Spleen (tissue), 11 donors: ENCODE data around the gene RAB3GAP1. TPM values are rescaled to one million over a fixed set of nuclear protein-coding genes. Genes with fewer than 3 reads are reported as not detected.

Source experiments
- DNase-seq: peaks from one replicate; pipeline ENCODE4 v3.0.0-alpha.2; 2020
- H3K27ac ChIP-seq, 8 donors: fragments of 200-600 bp; sonication (generic) in 7 of 8; 1 replicate in 4 of 8; 2 replicates in 4 of 8; pipeline versions ENCODE4 v1.5.0 to v1.8.0; 2016 to 2021; ENCODE audit warnings: inconsistent platforms in 4 of 8, mild to moderate bottlenecking in 4 of 8, moderate library complexity in 1 of 8
- H3K27me3 ChIP-seq, 7 donors: fragments of 200-600 bp; sonication (generic) in 6 of 7; replicated peaks in 1 of 7; 1 replicate in 4 of 7; 2 replicates in 3 of 7; pipeline versions ENCODE4 v1.5.0 to v1.8.0; 2016 to 2021; ENCODE audit warnings: inconsistent platforms in 3 of 7, mild to moderate bottlenecking in 1 of 7
- H3K36me3 ChIP-seq, 6 donors: fragments of 200-600 bp; sonication (generic) in 5 of 6; 1 replicate in 4 of 6; 2 replicates in 2 of 6; pipeline versions ENCODE4 v1.5.0 to v1.8.0; 2016 to 2021; ENCODE audit warnings: inconsistent platforms in 2 of 6
- H3K4me1 ChIP-seq, 6 donors: fragments of 200-600 bp; sonication (generic) in 5 of 6; 1 replicate in 3 of 6; 2 replicates in 3 of 6; pipeline versions ENCODE4 v1.5.0 to v1.8.0; 2016 to 2021; ENCODE audit warnings: inconsistent platforms in 3 of 6
- H3K4me3 ChIP-seq, 8 donors: fragments of 200-600 bp; sonication (generic) in 7 of 8; 1 replicate in 4 of 8; 2 replicates in 4 of 8; pipeline versions ENCODE4 v1.5.0 to v1.8.0; 2016 to 2021; ENCODE audit warnings: inconsistent platforms in 4 of 8, mild to moderate bottlenecking in 4 of 8, moderate library complexity in 2 of 8
- H3K9me3 ChIP-seq, 8 donors: fragments of 200-600 bp; sonication (generic) in 7 of 8; 1 replicate in 4 of 8; 2 replicates in 4 of 8; pipeline versions ENCODE4 v1.5.0 to v1.8.0; 2016 to 2021; ENCODE audit warnings: inconsistent platforms in 4 of 8
- POLR2A ChIP-seq, 3 donors: fragments of 450-650 bp; IDR thresholded peaks; one replicate each; pipeline ENCODE4 v1.5.1; 2017; ENCODE audit warnings: antibody characterized with exemption in 3 of 3, mild to moderate bottlenecking in 1 of 3
- POLR2AphosphoS5 ChIP-seq, 3 donors: sonication (generic); formaldehyde crosslinking; IDR thresholded peaks; one replicate each; pipeline ENCODE4 v1.5.1; 2017; ENCODE audit warnings: antibody characterized with exemption in 3 of 3
- WGBS, 5 donors: extraction: QIAGEN DNeasy Blood & Tissue Kit in 3 of 5; methylation state at CpG; one replicate each; pipeline versions ENCODE4 v1.1.5 to v1.1.7; 2013 to 2018; 5-methylcytosine and 5-hydroxymethylcytosine counted together
- intact Hi-C: fragments of 100-400 bp; cut with DNase I; formaldehyde crosslinking; loops from one replicate; pipeline ENCODE4 v1.15.0; 2023; ENCODE audit warnings: low total_unique reads
- polyA plus RNA-seq, 3 donors: library from polyadenylated mRNA; stranded (reverse); fragments of 200-250 nt; gene quantifications; one replicate each; pipeline ENCODE4 v1.2.1, GENCODE V29; 2013
- total RNA-seq, 7 donors: library from RNA; depleted of rRNA in 3 of 7; stranded (reverse); fragments of >200 nt in 3 of 7; fragmentation: NEBNext Ultra II Directional in 4 of 7; extraction: Animal tissue kit (Norgen Biotek cat#: 25700) in 4 of 7; gene quantifications; one replicate each; pipeline versions ENCODE4 v1.1.0 to v1.2.1, GENCODE V29; 2016 to 2021
- TF ChIP-seq, protein P1 (sequence below), 11 experiments: fragments of 200-600 bp in 7 of 11; fragments of 450-650 bp in 4 of 11; sonication (generic) in 4 of 11; IDR thresholded peaks in 8 of 11; conservative IDR thresholded peaks in 3 of 11; 1 replicate in 7 of 11; 2 replicates in 4 of 11; pipeline versions ENCODE4 v1.4.0 to v1.8.0; 2016 to 2021; ENCODE audit warnings: antibody characterized with exemption in 11 of 11, inconsistent platforms in 4 of 11, mild to moderate bottlenecking in 1 of 11
- donor health status: healthy with polysubstance abuse.
- donor health status: DM: no; HTN: no; CAD: no; lungs with moderate emphysema.
- donor health status: DM: no; HTN: no; CAD: no.
- donor health status: Bipolar disorder and iron deficiency.
- donor health status: healthy.
- donor health status: DM: no; HTN: no; CAD: no.
- donor health status: DM: yes; HTN: yes; CAD: no.

RAB3GAP1 gene
- total and polyA plus RNA-seq, 10 donors, result 11.2 to 49.5 (median 38.9) TPM

DNA sequence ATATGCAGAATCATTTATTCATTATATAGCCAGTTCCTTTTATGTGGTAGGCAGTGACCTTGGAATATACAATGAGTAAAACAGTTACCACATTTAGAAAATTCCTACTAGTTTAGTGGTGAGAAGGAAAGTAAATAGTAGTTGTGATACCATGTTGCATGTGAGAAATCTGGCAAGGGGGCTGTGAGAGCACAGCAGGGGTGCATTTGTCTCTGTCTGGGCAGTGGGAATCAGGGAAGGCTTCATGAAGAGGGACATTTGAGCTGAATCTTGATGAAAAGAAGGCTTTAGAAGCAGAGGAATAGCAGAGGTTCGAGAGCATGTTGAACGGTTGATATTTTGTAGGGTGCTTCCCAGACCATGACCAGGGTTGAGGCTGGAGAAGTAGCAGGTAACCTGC is 78.7 kb downstream of the RAB3GAP1 start:
- no peak overlapping the region for H3K27ac ChIP-seq
- WGBS, 5 donors, result 91 to 96% (median 96%) methylated on average over 2 of the region's 2 CpGs
- H3K36me3 ChIP-seq, result peaks cover 2 to 100% (median 76%) of the 10 kb centered on the region in 6 donors

DNA sequence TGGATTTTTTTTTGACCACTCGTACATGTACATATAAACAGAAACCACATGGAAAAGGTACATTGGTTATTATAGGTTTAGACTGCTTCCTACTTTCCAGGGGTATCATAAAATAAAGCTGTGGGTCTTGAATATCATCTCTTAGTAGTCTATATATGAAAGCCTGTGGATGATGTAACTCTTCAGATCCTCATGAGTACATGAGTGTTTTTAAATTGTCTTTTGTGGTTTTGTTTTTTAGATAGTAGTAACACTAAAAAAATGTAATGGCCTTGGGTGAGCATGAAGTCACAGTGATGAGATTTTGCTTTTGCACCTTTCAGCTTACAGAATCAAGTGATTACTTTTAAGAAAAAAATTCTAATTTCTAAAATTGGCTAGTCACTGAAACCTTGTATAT is 80.2 kb downstream of the RAB3GAP1 start:
- Histone ChIP-seq H3K27me3 (no peaks in the 10 kb centered on the region), H3K4me3 (no peak overlapping the region), H3K36me3 (peaks cover 2 to 100% (median 77%) of the 10 kb centered on the region in 6 donors), H3K27ac (no peak overlapping the region), H3K4me1 (no peaks in the 10 kb centered on the region), H3K9me3 (no peaks in the 10 kb centered on the region)
- WGBS, 5 donors, result 85 to 98% (median 91%) methylated on average over 1 of the region's 1 CpG
- TF ChIP-seq, protein P1, sequence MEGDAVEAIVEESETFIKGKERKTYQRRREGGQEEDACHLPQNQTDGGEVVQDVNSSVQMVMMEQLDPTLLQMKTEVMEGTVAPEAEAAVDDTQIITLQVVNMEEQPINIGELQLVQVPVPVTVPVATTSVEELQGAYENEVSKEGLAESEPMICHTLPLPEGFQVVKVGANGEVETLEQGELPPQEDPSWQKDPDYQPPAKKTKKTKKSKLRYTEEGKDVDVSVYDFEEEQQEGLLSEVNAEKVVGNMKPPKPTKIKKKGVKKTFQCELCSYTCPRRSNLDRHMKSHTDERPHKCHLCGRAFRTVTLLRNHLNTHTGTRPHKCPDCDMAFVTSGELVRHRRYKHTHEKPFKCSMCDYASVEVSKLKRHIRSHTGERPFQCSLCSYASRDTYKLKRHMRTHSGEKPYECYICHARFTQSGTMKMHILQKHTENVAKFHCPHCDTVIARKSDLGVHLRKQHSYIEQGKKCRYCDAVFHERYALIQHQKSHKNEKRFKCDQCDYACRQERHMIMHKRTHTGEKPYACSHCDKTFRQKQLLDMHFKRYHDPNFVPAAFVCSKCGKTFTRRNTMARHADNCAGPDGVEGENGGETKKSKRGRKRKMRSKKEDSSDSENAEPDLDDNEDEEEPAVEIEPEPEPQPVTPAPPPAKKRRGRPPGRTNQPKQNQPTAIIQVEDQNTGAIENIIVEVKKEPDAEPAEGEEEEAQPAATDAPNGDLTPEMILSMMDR (IDR thresholded peaks at IDR 0.05 in 8 of 11, conservative IDR thresholded peaks at IDR 0.05 in 3 of 11), result no peak
- no peak for TF ChIP-seq POLR2A (IDR thresholded peaks at IDR 0.05)
- no peak for TF ChIP-seq POLR2AphosphoS5 (IDR thresholded peaks at IDR 0.05)
- no peak for DNase-seq
- intact Hi-C loops, result no loop called here

More for the DNA sequence above, 78.7 kb downstream of the RAB3GAP1 start:
- TF ChIP-seq POLR2AphosphoS5 (IDR thresholded peaks at IDR 0.05), result no peak
- no peak for TF ChIP-seq POLR2A (IDR thresholded peaks at IDR 0.05)
- TF ChIP-seq, protein P1 (IDR thresholded peaks at IDR 0.05 in 8 of 11, conservative IDR thresholded peaks at IDR 0.05 in 3 of 11), result no peak
- no peaks in the 10 kb centered on the region for H3K9me3 ChIP-seq
- intact Hi-C loops, result no loop called here
- H3K4me1 ChIP-seq, result no peaks in the 10 kb centered on the region
- no peak for DNase-seq
- no peaks in the 10 kb centered on the region for H3K27me3 ChIP-seq
- no peak overlapping the region for H3K4me3 ChIP-seq

DNA sequence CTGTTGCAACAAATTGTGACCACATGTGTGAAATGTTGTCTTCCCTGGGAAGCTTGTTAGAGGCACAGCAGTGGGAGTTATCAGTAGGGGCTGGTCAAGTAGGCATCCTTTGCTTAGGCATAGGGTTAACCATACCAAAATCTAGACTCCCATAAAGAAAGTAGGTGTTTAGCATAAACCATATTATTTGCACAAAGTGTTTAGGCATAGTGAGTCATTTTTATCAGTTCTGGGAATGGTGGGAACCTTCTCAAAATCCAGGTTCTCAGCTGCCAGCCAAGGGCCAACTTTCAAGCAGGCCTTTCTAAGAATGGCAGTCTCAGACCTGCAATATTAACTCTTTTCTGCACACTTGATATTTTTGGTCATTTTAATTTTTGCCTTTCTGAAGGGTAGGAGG is 88.5 kb downstream of the RAB3GAP1 start:
- Histone ChIP-seq H3K27me3 (no peaks in the 10 kb centered on the region), H3K9me3 (peaks cover 0 to 40% (median 33%) of the 10 kb centered on the region in 8 donors), H3K4me1 (no peaks in the 10 kb centered on the region), H3K4me3 (no peak overlapping the region), H3K36me3 (peaks cover 5 to 95% (median 60%) of the 10 kb centered on the region in 6 donors), H3K27ac (no peak overlapping the region)
- intact Hi-C loops, result no loop called here
- TF ChIP-seq POLR2AphosphoS5 (IDR thresholded peaks at IDR 0.05) (no peak), POLR2A (IDR thresholded peaks at IDR 0.05) (no peak)
- TF ChIP-seq, protein P1 (IDR thresholded peaks at IDR 0.05 in 8 of 11, conservative IDR thresholded peaks at IDR 0.05 in 3 of 11), result no peak
- DNase-seq, result no peak

DNA sequence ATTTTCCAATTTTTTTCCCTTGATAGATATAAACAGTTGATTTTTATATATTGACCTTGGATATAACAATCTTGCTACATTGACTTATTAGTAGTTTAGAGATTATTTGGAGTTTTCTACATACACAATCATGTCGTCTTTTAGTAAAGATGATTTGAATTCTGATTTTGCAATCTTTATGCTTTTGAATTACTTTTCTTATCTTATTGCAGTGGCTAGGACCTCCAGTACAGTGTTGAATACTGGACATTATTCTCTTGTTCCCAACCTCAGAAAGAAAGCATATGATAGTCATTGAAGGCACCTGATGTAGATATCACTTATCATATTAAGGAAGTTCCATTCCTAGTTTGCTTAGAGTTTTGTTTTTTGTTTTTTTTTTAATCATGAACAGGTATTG is 90.2 kb downstream of the RAB3GAP1 start:
- 94 to 100% (median 98%) methylated on average over 1 of the region's 1 CpG for WGBS, 5 donors
- H3K4me3 ChIP-seq, result no peak overlapping the region
- TF ChIP-seq POLR2A (IDR thresholded peaks at IDR 0.05) (no peak), POLR2AphosphoS5 (IDR thresholded peaks at IDR 0.05) (no peak)
- TF ChIP-seq, protein P1 (IDR thresholded peaks at IDR 0.05 in 8 of 11, conservative IDR thresholded peaks at IDR 0.05 in 3 of 11), result no peak
- H3K9me3 ChIP-seq, result peaks cover 0 to 40% (median 33%) of the 10 kb centered on the region in 8 donors
- H3K27me3 ChIP-seq, result no peaks in the 10 kb centered on the region
- H3K36me3 ChIP-seq, result peaks cover 5 to 84% (median 45%) of the 10 kb centered on the region in 6 donors
- no peaks in the 10 kb centered on the region for H3K4me1 ChIP-seq
- intact Hi-C loops, result no loop called here
- no peak for DNase-seq
- H3K27ac ChIP-seq, result no peak overlapping the region
